HEK293T (cell line): ENCODE data around the gene CDK14.

ENCODE experiments used
- CTCF ChIA-PET: fragments of 350-600 bp; formaldehyde crosslinking; extraction: SDS; loops from one replicate; lab custom pipeline; 2021; ENCODE audit warnings: antibody characterized with exemption, inconsistent platforms; lab: Yijun Ruan, JAX
- POLR2A ChIA-PET: fragments of 350-600 bp; formaldehyde crosslinking; extraction: SDS; loops from one replicate; lab custom pipeline; 2020; ENCODE audit warnings: antibody characterized with exemption, inconsistent platforms; lab: Yijun Ruan, JAX
- DNase-seq: peaks from one replicate; pipeline ENCODE4 v3.0.0; 2012; ENCODE audit warnings: mixed read lengths; ENCODE audit errors: extremely low spot score
- ARNT ChIP-seq: fragments of 450-650 bp; IDR thresholded peaks from 2 replicates; pipeline ENCODE4 v1.6.1; 2017; ENCODE audit warnings: mild to moderate bottlenecking
- BHLHE40 ChIP-seq: fragments of 450-650 bp; IDR thresholded peaks from 2 replicates; pipeline ENCODE4 v1.6.1; 2016; ENCODE audit warnings: mild to moderate bottlenecking, moderate library complexity, borderline replicate concordance
- CTBP1 ChIP-seq: fragments of 450-650 bp; IDR thresholded peaks from 2 replicates; pipeline ENCODE4 v1.6.1; 2016; ENCODE audit warnings: borderline replicate concordance
- ELF4 ChIP-seq: fragments of 450-650 bp; IDR thresholded peaks from 2 replicates; pipeline ENCODE4 v1.6.1; 2017; ENCODE audit warnings: antibody characterized with exemption
- FOXA1 ChIP-seq: fragments of 450-650 bp; IDR thresholded peaks from 2 replicates; pipeline ENCODE4 v1.6.1; 2016; ENCODE audit warnings: mild to moderate bottlenecking
- FOXK2 ChIP-seq: fragments of 450-650 bp; IDR thresholded peaks from 2 replicates; pipeline ENCODE4 v1.6.1; 2016; ENCODE audit warnings: mild to moderate bottlenecking
- FOXM1 ChIP-seq: fragments of 450-650 bp; IDR thresholded peaks from 2 replicates; pipeline ENCODE4 v1.6.1; 2017; ENCODE audit warnings: mild to moderate bottlenecking, borderline replicate concordance
- HDGF ChIP-seq: fragments of 450-650 bp; IDR thresholded peaks from 2 replicates; pipeline ENCODE4 v1.6.1; 2017; ENCODE audit warnings: antibody characterized with exemption, borderline replicate concordance
- L3MBTL2 ChIP-seq: fragments of 450-650 bp; conservative IDR thresholded peaks from 2 replicates; pipeline ENCODE4 v1.6.1; 2016; ENCODE audit warnings: mild to moderate bottlenecking
- LEF1 ChIP-seq: fragments of 450-650 bp; IDR thresholded peaks from 2 replicates; pipeline ENCODE4 v1.6.1; 2017; ENCODE audit warnings: mild to moderate bottlenecking, borderline replicate concordance
- NFRKB ChIP-seq: fragments of 450-650 bp; IDR thresholded peaks from 2 replicates; pipeline ENCODE4 v1.6.1; 2016; ENCODE audit warnings: mild to moderate bottlenecking, moderate library complexity
- PKNOX1 ChIP-seq: fragments of 450-650 bp; IDR thresholded peaks from 2 replicates; pipeline ENCODE4 v1.6.1; 2016
- SP1 ChIP-seq: fragments of 450-650 bp; IDR thresholded peaks from 2 replicates; pipeline ENCODE4 v1.6.1; 2017
- SUZ12 ChIP-seq: fragments of 450-650 bp; IDR thresholded peaks from 2 replicates; pipeline ENCODE4 v1.6.1; 2016; ENCODE audit warnings: mild to moderate bottlenecking
- TARDBP ChIP-seq: fragments of 450-650 bp; IDR thresholded peaks from 2 replicates; pipeline ENCODE4 v1.6.1; 2016
- ZNF384 ChIP-seq: fragments of 450-650 bp; IDR thresholded peaks from 2 replicates; pipeline ENCODE4 v1.6.1; 2016

Gene CDK14

GRCh38 chr7:91029688-91030087 lies 433.6 kb downstream of the CDK14 start:
- no peak for DNase-seq
- TF ChIP-seq L3MBTL2 (no peak), ELF4 (no peak)
- ChIA-PET CTCF (no interaction called here), POLR2A (no interaction called here)

- POLR2A ChIA-PET, result no interaction called here
- no peak for DNase-seq
- CTCF ChIA-PET, result no interaction called here
- no peak for TF ChIP-seq ZNF384
- no peak for TF ChIP-seq ARNT
- TF ChIP-seq SUZ12, result no peak
- TF ChIP-seq TARDBP, result no peak
- no peak for TF ChIP-seq FOXK2
- no peak for TF ChIP-seq CTBP1
- no peak for TF ChIP-seq FOXM1
- TF ChIP-seq ELF4, result no peak
- TF ChIP-seq HDGF, result no peak
- TF ChIP-seq PKNOX1, result no peak
- TF ChIP-seq BHLHE40, result no peak
- TF ChIP-seq FOXA1, result no peak
Observed at GRCh38 chr7:91030680-91031380, 434.7 kb downstream of the CDK14 start.

- POLR2A ChIA-PET, result no interaction called here
- CTCF ChIA-PET, result no interaction called here
- no peak for DNase-seq
- no peak for TF ChIP-seq ARNT
- TF ChIP-seq L3MBTL2, result no peak
- no peak for TF ChIP-seq SP1
- no peak for TF ChIP-seq FOXM1
- no peak for TF ChIP-seq SUZ12
Observed at GRCh38 chr7:91031757-91032156, 435.6 kb downstream of the CDK14 start.

- ChIA-PET CTCF (interaction anchor here (1.0 kb wide), 1 partner anchor 325 kb away, joined by 3 read pairs; no protein-coding TSS in a partner anchor), POLR2A (no interaction called here)
- no peak for TF ChIP-seq FOXK2
- TF ChIP-seq SP1, result no peak
- no peak for TF ChIP-seq HDGF
- TF ChIP-seq LEF1, result no peak
- TF ChIP-seq SUZ12, result no peak
- TF ChIP-seq TARDBP, result no peak
- no peak for TF ChIP-seq CTBP1
- TF ChIP-seq ELF4, result no peak
- no peak for TF ChIP-seq NFRKB
- no peak for TF ChIP-seq ZNF384
- TF ChIP-seq FOXM1, result no peak
- no peak for TF ChIP-seq FOXA1
- no peak for TF ChIP-seq PKNOX1
- no peak for TF ChIP-seq L3MBTL2
- TF ChIP-seq ARNT, result no peak
- DNase-seq, result no peak
Observed at GRCh38 chr7:91033574-91033973, 437.5 kb downstream of the CDK14 start.

GRCh38 chr7:91034459-91035368 lies 438.6 kb downstream of the CDK14 start:
- TF ChIP-seq LEF1 (no peak), ELF4 (no peak), SUZ12 (no peak), ZNF384 (no peak)
- peak; percentile 51 for DNase-seq
- ChIA-PET POLR2A (no interaction called here), CTCF (interaction anchor here (0.6 to 1.5 kb wide), 9 partner anchors 10 to 607 kb away, joined by 3 to 9 read pairs (median 4); no protein-coding TSS in a partner anchor)

- TF ChIP-seq FOXM1, result no peak
- no peak for TF ChIP-seq ZNF384
- no peak for TF ChIP-seq ARNT
- TF ChIP-seq LEF1, result no peak
- TF ChIP-seq FOXA1, result no peak
- no peak for TF ChIP-seq TARDBP
- TF ChIP-seq L3MBTL2, result no peak
- no peak for TF ChIP-seq BHLHE40
- no peak for TF ChIP-seq PKNOX1
- TF ChIP-seq SP1, result no peak
- no peak for TF ChIP-seq ELF4
- no peak for TF ChIP-seq FOXK2
- TF ChIP-seq CTBP1, result no peak
- TF ChIP-seq NFRKB, result no peak
- DNase-seq, result no peak
- POLR2A ChIA-PET, result no interaction called here
- CTCF ChIA-PET, result no interaction called here
Observed at GRCh38 chr7:91039033-91039432, 442.9 kb downstream of the CDK14 start.
